Type B pancreatic cell (in vitro differentiated cells): ENCODE results near the gene CD40LG. TPM values are rescaled to one million over a fixed set of nuclear protein-coding genes. Genes with fewer than 3 reads are reported as not detected.

ENCODE experiments used
- DNase-seq: peaks from one replicate; pipeline ENCODE4 v3.0.0; 2021; ENCODE audit warnings: mixed read lengths; ENCODE audit not compliant: unreplicated experiment; ENCODE audit errors: extremely low spot score
- H3K27ac Mint-ChIP-seq: 2 replicates; pipeline ENCODE4 v1.8.0; 2021; ENCODE audit warnings: mild to moderate bottlenecking, mixed read lengths
- H3K27me3 Mint-ChIP-seq: 2 replicates; pipeline ENCODE4 v1.8.0; 2021; ENCODE audit warnings: mixed read lengths
- H3K36me3 Mint-ChIP-seq: 2 replicates; pipeline ENCODE4 v1.8.0; 2021; ENCODE audit warnings: mixed read lengths
- H3K4me1 Mint-ChIP-seq: one replicate; pipeline ENCODE4 v1.8.0; 2021; ENCODE audit warnings: mixed read lengths; ENCODE audit not compliant: unreplicated experiment
- H3K4me3 Mint-ChIP-seq: 2 replicates; pipeline ENCODE4 v1.8.0; 2021; ENCODE audit warnings: mild to moderate bottlenecking, mixed read lengths
- H3K9me3 Mint-ChIP-seq: 2 replicates; pipeline ENCODE4 v1.8.0; 2021; ENCODE audit warnings: mixed read lengths
- long read RNA-seq: library from polyadenylated mRNA; unstranded; transcript quantifications from one replicate; pipeline ENCODE4 v2.0.0, GENCODE V29; 2020
- total RNA-seq: library from RNA; stranded (reverse); gene quantifications from 2 replicates; pipeline ENCODE4 v1.2.1, GENCODE V29; 2021; ENCODE audit warnings: low replicate concordance
- TF ChIP-seq, protein P1 (sequence below): fragments of 200-600 bp; sonication (generic); conservative IDR thresholded peaks from 2 replicates; pipeline ENCODE4 v1.5.0; 2021; ENCODE audit warnings: antibody characterized with exemption, mild to moderate bottlenecking

The CD40LG gene
- not detected in 2 replicates for total RNA-seq
- long read RNA-seq, result 0 reads

DNA sequence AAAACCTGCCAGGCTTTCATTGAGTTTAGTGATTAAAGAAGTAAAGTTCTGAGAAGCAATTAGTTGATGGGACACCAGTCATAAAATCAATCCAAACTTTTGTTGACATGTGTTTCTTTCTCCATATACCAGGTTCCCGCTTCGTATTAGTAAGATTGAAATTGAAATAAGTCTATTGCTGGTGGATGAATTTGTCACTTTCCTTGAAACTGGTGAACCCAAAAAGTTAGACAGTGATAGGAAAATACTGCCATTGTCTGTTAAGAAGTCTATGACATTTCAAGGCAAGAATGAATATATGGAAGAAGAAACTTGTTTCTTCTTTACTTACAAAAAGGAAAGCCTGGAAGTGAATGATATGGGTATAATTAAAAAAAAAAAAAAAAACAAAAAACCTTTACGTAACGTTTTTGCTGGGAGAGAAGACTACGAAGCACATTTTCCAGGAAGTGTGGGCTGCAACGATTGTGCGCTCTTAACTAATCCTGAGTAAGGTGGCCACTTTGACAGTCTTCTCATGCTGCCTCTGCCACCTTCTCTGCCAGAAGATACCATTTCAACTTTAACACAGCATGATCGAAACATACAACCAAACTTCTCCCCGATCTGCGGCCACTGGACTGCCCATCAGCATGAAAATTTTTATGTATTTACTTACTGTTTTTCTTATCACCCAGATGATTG lies at the start of gene CD40LG:
TSS of gene CD40LG (plus strand) at position 482 of the 684 bp plus-strand sequence. CDS start at position 573, 91 bp downstream.
- H3K4me1 Mint-ChIP-seq, result no peaks in the 10 kb centered on the region
- TF ChIP-seq, protein P1, sequence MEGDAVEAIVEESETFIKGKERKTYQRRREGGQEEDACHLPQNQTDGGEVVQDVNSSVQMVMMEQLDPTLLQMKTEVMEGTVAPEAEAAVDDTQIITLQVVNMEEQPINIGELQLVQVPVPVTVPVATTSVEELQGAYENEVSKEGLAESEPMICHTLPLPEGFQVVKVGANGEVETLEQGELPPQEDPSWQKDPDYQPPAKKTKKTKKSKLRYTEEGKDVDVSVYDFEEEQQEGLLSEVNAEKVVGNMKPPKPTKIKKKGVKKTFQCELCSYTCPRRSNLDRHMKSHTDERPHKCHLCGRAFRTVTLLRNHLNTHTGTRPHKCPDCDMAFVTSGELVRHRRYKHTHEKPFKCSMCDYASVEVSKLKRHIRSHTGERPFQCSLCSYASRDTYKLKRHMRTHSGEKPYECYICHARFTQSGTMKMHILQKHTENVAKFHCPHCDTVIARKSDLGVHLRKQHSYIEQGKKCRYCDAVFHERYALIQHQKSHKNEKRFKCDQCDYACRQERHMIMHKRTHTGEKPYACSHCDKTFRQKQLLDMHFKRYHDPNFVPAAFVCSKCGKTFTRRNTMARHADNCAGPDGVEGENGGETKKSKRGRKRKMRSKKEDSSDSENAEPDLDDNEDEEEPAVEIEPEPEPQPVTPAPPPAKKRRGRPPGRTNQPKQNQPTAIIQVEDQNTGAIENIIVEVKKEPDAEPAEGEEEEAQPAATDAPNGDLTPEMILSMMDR, result no peak
- no peak within 1 kb of the TSS for H3K27ac Mint-ChIP-seq
- DNase-seq, result no peak
- H3K9me3 Mint-ChIP-seq, result no peaks in the 10 kb centered on the region
- H3K36me3 Mint-ChIP-seq, result no peaks in the 10 kb centered on the region
- no peaks in the 10 kb centered on the region for H3K27me3 Mint-ChIP-seq
- no peak within 1 kb of the TSS for H3K4me3 Mint-ChIP-seq

DNA sequence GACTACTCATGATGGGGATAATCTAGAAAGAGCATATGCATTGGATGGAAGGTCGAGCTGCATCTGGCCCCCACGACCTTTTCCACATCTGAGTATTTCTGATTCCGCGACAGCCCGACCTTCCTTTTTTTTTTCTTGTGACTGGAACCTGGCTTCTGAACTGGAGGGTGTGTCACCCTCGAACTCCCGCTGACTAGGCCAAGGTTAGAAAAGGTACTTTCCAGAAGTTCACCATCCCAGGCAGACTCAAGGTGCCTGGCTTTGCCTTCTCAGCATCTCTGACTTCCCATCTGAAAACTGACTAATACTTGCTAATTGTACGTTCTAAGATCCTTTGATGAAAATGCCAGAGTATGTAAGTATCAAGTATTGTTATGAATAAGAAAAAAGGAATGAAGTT lies 49.3 kb upstream of the CD40LG start:
- H3K36me3 Mint-ChIP-seq, result no peaks in the 10 kb centered on the region
- peaks cover 9% of the 10 kb centered on the region for H3K9me3 Mint-ChIP-seq
- TF ChIP-seq, protein P1, result no peak
- H3K27me3 Mint-ChIP-seq, result no peaks in the 10 kb centered on the region
- H3K4me3 Mint-ChIP-seq, result no peak overlapping the region
- no peak for DNase-seq
- H3K27ac Mint-ChIP-seq, result no peak overlapping the region
- H3K4me1 Mint-ChIP-seq, result no peaks in the 10 kb centered on the region

- no peak for DNase-seq
- TF ChIP-seq, protein P1, result no peak
- H3K27ac Mint-ChIP-seq, result no peak overlapping the region
- no peaks in the 10 kb centered on the region for H3K36me3 Mint-ChIP-seq
- H3K27me3 Mint-ChIP-seq, result no peaks in the 10 kb centered on the region
- H3K4me3 Mint-ChIP-seq, result no peak overlapping the region
- no peaks in the 10 kb centered on the region for H3K4me1 Mint-ChIP-seq
- H3K9me3 Mint-ChIP-seq, result peaks cover 4% of the 10 kb centered on the region
Measured at GRCh38 chrX:136600059-136600458, 47.9 kb upstream of the CD40LG start.

- no peaks in the 10 kb centered on the region for H3K36me3 Mint-ChIP-seq
- H3K27ac Mint-ChIP-seq, result no peak overlapping the region
- no peaks in the 10 kb centered on the region for H3K9me3 Mint-ChIP-seq
- H3K4me3 Mint-ChIP-seq, result no peak overlapping the region
- TF ChIP-seq, protein P1, result no peak
- no peak for DNase-seq
- no peaks in the 10 kb centered on the region for H3K4me1 Mint-ChIP-seq
- H3K27me3 Mint-ChIP-seq, result no peaks in the 10 kb centered on the region
Measured at GRCh38 chrX:136607236-136607635, 40.7 kb upstream of the CD40LG start.

DNA sequence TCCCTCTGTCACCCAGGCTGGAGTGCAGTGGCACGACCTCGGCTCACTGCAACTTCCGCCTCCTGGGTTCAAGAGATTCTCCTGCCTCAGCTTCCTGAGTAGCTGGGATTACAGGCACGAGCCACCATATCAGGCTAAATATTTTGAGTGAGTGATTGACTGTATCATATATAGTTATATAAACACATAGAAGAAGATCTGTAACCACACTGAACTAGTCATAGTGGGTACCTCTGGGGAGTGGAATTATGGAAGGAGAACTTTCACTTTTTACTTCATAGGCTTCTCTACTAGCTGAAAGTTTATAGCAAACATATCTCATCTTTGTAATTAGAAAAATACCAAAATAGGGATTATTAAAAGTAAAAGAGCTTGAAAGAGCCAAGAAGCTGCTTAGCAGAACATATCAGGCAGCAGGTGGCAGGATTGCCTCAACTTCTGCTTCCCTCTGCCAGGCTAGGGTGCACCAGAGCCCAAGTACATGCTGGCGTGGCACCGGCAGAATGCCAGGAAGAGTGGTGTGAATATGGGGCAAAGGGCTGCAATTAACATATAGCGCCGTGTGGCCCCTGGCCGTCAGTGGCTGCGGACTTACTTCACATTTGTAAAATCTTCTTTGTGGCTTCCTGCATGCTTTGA lies 39.5 kb upstream of the CD40LG start:
- no peak overlapping the region for H3K27ac Mint-ChIP-seq
- no peaks in the 10 kb centered on the region for H3K27me3 Mint-ChIP-seq
- no peaks in the 10 kb centered on the region for H3K36me3 Mint-ChIP-seq
- no peaks in the 10 kb centered on the region for H3K9me3 Mint-ChIP-seq
- H3K4me3 Mint-ChIP-seq, result no peak overlapping the region
- no peak for DNase-seq
- H3K4me1 Mint-ChIP-seq, result no peaks in the 10 kb centered on the region
- TF ChIP-seq, protein P1, result peak; percentile 37
